ENCODE results near the gene ASCL5. TPM values are rescaled to one million over a fixed set of nuclear protein-coding genes. Genes with fewer than 3 reads are reported as not detected.
"Not testable (repeated sequence)": the region's sequence is repeated elsewhere in the genome, so short reads cannot be mapped to it uniquely, and the experiment has no call there.

Gene ASCL5
- total RNA-seq: not detected
- long read RNA-seq: 0 reads

GRCh38 chr1:201126832-201127754 lies at the start of gene ASCL5:
Gene ASCL5 (minus strand): TSS chr1:201127184. CDS start chr1:201115372, 11,812 bp downstream.
- DNase-seq (no peak), ATAC-seq (no peak)
- intact Hi-C loops (cut with micrococcal nuclease): no loop called here

DNA sequence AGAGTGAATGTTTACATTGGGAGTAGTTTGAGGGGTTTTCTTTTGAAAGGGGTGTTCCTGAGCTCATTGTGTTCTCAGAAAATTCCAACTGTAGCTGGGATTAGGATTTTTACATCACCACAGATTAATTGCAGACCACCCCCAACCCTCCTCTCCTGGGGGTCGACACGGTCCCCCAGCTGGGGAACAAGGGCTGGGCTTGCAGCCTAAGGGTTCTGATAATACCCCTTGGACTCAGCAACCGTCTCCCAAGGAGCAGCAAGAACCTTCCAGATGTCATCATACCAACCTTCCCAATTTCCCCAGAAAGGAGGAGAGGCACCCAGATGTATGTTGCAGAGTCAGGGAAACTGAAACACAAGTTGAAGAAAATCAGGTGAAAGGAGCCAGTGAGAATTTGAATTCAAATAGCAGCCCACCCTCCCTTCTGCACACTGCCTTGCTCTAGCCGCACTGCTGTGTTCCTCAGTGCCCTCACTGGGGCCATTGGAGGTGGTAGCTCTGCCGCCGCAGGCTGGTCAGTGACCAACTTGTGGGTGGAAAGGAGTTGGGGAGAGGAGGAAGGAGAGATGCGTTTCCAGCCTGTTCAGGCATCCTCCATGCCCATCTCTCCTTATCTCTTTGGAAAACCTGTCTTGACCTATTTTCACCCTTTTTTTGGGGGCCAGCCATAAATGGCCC lies 49.0 kb upstream of the ASCL5 start:
- ATAC-seq (no peak), DNase-seq (no peak)
- intact Hi-C loops (cut with micrococcal nuclease): no loop called here

GRCh38 chr1:201173736-201174135 lies 46.8 kb upstream of the ASCL5 start:
- intact Hi-C loops (cut with micrococcal nuclease): no loop called here
- no peak for ATAC-seq
- no peak for DNase-seq

- DNase-seq (no peak), ATAC-seq (no peak)
- intact Hi-C loops (cut with micrococcal nuclease): no loop called here
These were observed 46.1 kb upstream of the ASCL5 start for GRCh38 chr1:201172999-201173610.

GRCh38 chr1:201172326-201172725 lies 45.3 kb upstream of the ASCL5 start:
- ATAC-seq (no peak), DNase-seq (no peak)
- intact Hi-C loops (cut with micrococcal nuclease): no loop called here

- intact Hi-C loops (cut with micrococcal nuclease): no loop called here
These were observed 44.4 kb upstream of the ASCL5 start for GRCh38 chr1:201171063-201172036.

GRCh38 chr1:201170533-201171062 lies 43.6 kb upstream of the ASCL5 start:
- intact Hi-C loops (cut with micrococcal nuclease): no loop called here
- DNase-seq (peak; percentile 96), ATAC-seq (peak; percentile 98)

More at GRCh38 chr1:201171063-201172036, 44.4 kb upstream of the ASCL5 start:
- peak; percentile 58 for ATAC-seq
- peak; percentile 70 for DNase-seq

DNA sequence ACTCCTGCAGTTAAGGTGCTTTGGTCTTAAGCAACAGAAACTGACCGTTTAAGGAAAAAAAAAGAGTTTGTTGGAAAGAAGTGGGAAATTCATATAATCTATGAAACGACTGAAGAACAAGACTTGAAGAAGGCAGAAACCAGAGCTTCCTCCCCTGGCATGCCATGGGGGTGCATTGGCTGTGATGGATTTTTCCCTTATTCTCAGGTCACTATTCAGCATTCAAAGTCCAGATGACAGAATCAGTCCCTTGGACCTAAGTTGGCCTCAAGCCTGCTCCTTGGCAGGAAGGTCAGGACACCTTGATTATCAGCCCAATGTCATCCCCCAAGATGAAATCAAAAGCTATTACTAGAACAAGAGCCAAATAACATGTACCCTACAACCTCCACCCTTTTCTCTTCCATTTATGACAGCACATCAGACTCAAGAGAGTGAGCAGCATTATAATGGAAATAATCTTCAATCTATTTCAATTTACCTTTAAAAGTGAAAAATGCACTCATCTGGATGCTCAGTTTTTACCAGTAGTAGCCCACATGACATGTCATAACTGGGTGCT lies 43.1 kb upstream of the ASCL5 start:
- intact Hi-C loops (cut with micrococcal nuclease): no loop called here
- DNase-seq (no peak), ATAC-seq (no peak)

DNA sequence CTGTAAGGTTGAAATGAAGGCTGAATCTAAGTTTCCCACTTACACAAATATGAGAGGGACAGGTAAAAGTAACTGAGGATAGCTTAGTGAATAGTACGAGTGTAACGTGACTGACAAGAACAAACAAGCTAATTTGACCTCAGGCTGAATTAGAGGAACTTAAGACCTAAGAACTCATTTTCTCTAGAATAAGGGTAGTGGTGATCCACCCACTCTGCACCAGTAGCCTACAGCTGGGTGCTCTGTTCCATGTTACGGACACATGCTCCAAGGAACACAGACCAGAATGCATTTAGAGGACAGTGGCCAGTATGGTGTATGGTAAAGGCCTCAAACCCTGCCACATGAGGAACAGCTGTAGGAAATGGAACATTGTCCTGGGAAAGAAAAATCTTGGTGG lies 42.2 kb upstream of the ASCL5 start:
- ATAC-seq (no peak), DNase-seq (no peak)

GRCh38 chr1:201167041-201167991 lies 40.3 kb upstream of the ASCL5 start:
- no peak for ATAC-seq
- intact Hi-C loops (cut with micrococcal nuclease): no loop called here
- no peak for DNase-seq

More for the DNA sequence above, 42.2 kb upstream of the ASCL5 start:
- intact Hi-C loops (cut with micrococcal nuclease): no loop called here

GRCh38 chr1:201164645-201165044 lies 37.7 kb upstream of the ASCL5 start:
- no peak for DNase-seq
- intact Hi-C loops (cut with micrococcal nuclease): no loop called here
- no peak for ATAC-seq

DNA sequence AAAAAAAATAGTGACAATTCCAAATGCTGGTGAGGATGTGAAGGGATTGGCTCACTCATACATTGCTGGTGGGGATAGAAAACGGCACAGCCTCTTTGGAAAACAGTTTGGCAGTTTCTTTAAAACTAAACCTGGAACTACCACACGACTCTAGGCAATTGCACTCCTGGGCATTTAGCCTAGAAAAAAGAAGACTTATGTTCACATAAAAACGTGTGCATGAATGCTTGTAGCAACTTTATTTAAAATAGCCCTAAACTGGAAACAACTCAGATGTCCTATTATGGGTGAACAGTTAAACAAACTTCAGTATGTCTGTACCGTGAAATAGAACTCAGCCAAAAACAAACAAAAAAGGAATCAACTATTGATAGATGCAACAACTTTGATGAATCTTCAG lies 36.7 kb upstream of the ASCL5 start:
- ATAC-seq (no peak), DNase-seq (no peak)
- intact Hi-C loops (cut with micrococcal nuclease): no loop called here

DNA sequence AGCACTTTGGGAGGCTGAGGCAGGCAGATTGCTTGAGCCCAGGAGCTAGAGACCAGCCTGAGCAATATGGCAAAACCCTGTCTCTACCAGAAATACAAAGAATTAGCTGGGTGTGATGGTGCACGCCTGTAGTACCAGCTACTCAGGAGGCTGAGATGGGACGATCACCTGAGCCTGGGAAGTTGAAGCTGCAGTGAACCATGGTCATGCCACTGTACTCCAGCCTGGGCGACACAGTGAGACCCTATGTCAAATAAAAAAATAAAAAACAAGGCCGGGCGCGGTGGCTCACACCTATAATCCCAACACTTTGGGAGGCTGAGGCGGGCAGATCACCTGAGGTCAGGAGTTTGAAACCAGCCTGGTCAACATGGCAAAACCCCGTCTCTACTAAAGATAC lies 36.1 kb upstream of the ASCL5 start:
- intact Hi-C loops (cut with micrococcal nuclease); ATAC-seq; DNase-seq: not testable (repeated sequence)

GRCh38 chr1:201157949-201158348 lies 31.0 kb upstream of the ASCL5 start:
- no peak for ATAC-seq
- no peak for DNase-seq
- intact Hi-C loops (cut with micrococcal nuclease): no loop called here

GRCh38 chr1:201156819-201157218 lies 29.8 kb upstream of the ASCL5 start:
- intact Hi-C loops (cut with micrococcal nuclease): no loop called here

GRCh38 chr1:201156346-201156745 lies 29.4 kb upstream of the ASCL5 start:
- ATAC-seq (no peak), DNase-seq (no peak)
- intact Hi-C loops (cut with micrococcal nuclease): no loop called here

More at GRCh38 chr1:201156819-201157218, 29.8 kb upstream of the ASCL5 start:
- DNase-seq: no peak
- no peak for ATAC-seq

GRCh38 chr1:201155354-201155753 lies 28.4 kb upstream of the ASCL5 start:
- ATAC-seq: no peak
- DNase-seq: no peak
- intact Hi-C loops (cut with micrococcal nuclease): no loop called here

Data from left ventricle myocardium superior (tissue), 1 donor.